ENCODE measurements around the gene TKT. TPM values are rescaled to one million over a fixed set of nuclear protein-coding genes. Genes with fewer than 3 reads are reported as not detected.

Gene TKT
- total and polyA plus RNA-seq, 9 donors, result 28.8 to 49.5 (median 37.9) TPM

- H3K9me3 ChIP-seq (replicated peaks; ENCODE audit: control insufficient read depth, low read depth, low read length), result no peaks in the 10 kb centered on the region
- DNase-seq, result no peak
- 71% methylated on average over 18 of the region's 18 CpGs for WGBS (ENCODE audit: insufficient coverage)
- H3K36me3 ChIP-seq (ENCODE audit: control insufficient read depth, insufficient read depth, low read length), result peaks cover 78% of the 10 kb centered on the region
- H3K4me3 ChIP-seq (ENCODE audit: low read length), result no peak overlapping the region
- H3K27ac ChIP-seq (ENCODE audit: low read length), result no peak overlapping the region
- no peaks in the 10 kb centered on the region for H3K27me3 ChIP-seq (ENCODE audit: control insufficient read depth, insufficient read depth, low read length)
- peaks cover 22% of the 10 kb centered on the region for H3K4me1 ChIP-seq (ENCODE audit: control insufficient read depth, insufficient read depth, low read length)
These were observed 23.0 kb downstream of the TKT start for GRCh38 chr3:53232641-53233377.

GRCh38 chr3:53231532-53232511 lies 24.0 kb downstream of the TKT start:
- 89% methylated on average over 8 of the region's 13 CpGs for WGBS (ENCODE audit: insufficient coverage)
- Histone ChIP-seq H3K4me3 (ENCODE audit: low read length) (no peak overlapping the region), H3K27me3 (ENCODE audit: control insufficient read depth, insufficient read depth, low read length) (no peaks in the 10 kb centered on the region), H3K4me1 (ENCODE audit: control insufficient read depth, insufficient read depth, low read length) (peaks cover 22% of the 10 kb centered on the region), H3K9me3 (replicated peaks; ENCODE audit: control insufficient read depth, low read depth, low read length) (no peaks in the 10 kb centered on the region), H3K27ac (ENCODE audit: low read length) (no peak overlapping the region), H3K36me3 (ENCODE audit: control insufficient read depth, insufficient read depth, low read length) (peaks cover 86% of the 10 kb centered on the region)
- no peak for DNase-seq

DNA sequence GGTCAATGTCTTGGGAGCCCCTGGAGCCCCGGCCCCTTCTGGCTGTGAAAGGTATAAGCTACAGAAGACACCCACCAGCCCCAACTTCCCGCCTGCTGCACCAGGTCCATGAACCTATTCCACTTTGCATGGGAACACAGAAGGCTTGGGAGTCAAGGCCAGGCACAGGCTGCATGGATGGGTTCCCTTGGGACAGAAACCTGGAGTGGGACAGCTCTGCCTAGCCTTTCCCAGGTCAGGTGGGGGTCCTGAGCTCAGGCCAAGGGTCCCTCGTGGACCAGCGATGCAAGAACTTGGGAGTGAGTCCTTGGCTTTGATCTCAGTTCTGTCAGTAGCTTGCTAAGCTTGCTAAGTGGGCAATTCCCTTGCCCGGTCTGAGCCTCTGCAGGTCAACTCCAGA lies 25.0 kb downstream of the TKT start:
- Histone ChIP-seq H3K27ac (ENCODE audit: low read length) (no peak overlapping the region), H3K27me3 (ENCODE audit: control insufficient read depth, insufficient read depth, low read length) (no peaks in the 10 kb centered on the region), H3K4me3 (ENCODE audit: low read length) (no peak overlapping the region), H3K4me1 (ENCODE audit: control insufficient read depth, insufficient read depth, low read length) (peaks cover 14% of the 10 kb centered on the region), H3K36me3 (ENCODE audit: control insufficient read depth, insufficient read depth, low read length) (peaks cover 86% of the 10 kb centered on the region), H3K9me3 (replicated peaks; ENCODE audit: control insufficient read depth, low read depth, low read length) (no peaks in the 10 kb centered on the region)
- WGBS (ENCODE audit: insufficient coverage), result 82% methylated on average over 5 of the region's 5 CpGs
- no peak for DNase-seq

DNA sequence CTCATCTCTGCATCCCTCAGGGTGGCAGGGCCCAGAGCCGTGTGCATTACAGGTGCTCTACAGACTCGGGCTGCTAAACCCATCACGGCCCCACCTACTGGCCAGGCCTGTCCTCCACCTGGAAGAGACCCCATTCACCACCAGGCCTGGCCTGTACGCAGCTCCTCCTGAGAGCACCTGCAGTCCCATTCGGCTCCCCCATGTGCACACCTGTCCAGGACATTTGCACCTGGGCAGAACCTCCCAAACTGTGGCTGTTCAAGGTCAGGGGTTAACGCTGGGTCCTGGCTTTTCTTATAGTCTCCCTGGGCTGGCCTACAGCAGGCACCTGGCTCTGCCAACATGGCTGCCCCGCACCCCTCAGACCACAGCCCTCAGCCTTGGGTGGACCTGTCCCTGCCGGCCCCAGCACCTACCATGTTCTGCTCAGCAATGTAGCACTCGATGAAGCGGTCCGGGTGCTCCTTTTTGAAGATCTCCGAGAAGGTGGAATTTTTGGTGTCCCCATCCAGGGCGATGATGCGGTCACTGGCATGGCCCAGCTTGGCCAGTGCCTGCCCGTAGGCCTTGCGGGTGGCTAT lies 25.7 kb downstream of the TKT start:
- H3K27ac ChIP-seq (ENCODE audit: low read length), result no peak overlapping the region
- WGBS (ENCODE audit: insufficient coverage), result 84% methylated on average over 13 of the region's 16 CpGs

GRCh38 chr3:53229606-53230005 lies 26.2 kb downstream of the TKT start:
- peaks cover 88% of the 10 kb centered on the region for H3K36me3 ChIP-seq (ENCODE audit: control insufficient read depth, insufficient read depth, low read length)
- no peak for DNase-seq
- no peak overlapping the region for H3K4me3 ChIP-seq (ENCODE audit: low read length)
- H3K27me3 ChIP-seq (ENCODE audit: control insufficient read depth, insufficient read depth, low read length), result no peaks in the 10 kb centered on the region
- no peak overlapping the region for H3K27ac ChIP-seq (ENCODE audit: low read length)
- 92% methylated on average over 2 of the region's 2 CpGs for WGBS (ENCODE audit: insufficient coverage)
- no peaks in the 10 kb centered on the region for H3K9me3 ChIP-seq (replicated peaks; ENCODE audit: control insufficient read depth, low read depth, low read length)
- peaks cover 10% of the 10 kb centered on the region for H3K4me1 ChIP-seq (ENCODE audit: control insufficient read depth, insufficient read depth, low read length)

More for the DNA sequence above, 25.7 kb downstream of the TKT start:
- Histone ChIP-seq H3K4me1 (ENCODE audit: control insufficient read depth, insufficient read depth, low read length) (peaks cover 10% of the 10 kb centered on the region), H3K4me3 (ENCODE audit: low read length) (no peak overlapping the region), H3K27me3 (ENCODE audit: control insufficient read depth, insufficient read depth, low read length) (no peaks in the 10 kb centered on the region), H3K36me3 (ENCODE audit: control insufficient read depth, insufficient read depth, low read length) (peaks cover 86% of the 10 kb centered on the region), H3K9me3 (replicated peaks; ENCODE audit: control insufficient read depth, low read depth, low read length) (no peaks in the 10 kb centered on the region)
- no peak for DNase-seq

DNA sequence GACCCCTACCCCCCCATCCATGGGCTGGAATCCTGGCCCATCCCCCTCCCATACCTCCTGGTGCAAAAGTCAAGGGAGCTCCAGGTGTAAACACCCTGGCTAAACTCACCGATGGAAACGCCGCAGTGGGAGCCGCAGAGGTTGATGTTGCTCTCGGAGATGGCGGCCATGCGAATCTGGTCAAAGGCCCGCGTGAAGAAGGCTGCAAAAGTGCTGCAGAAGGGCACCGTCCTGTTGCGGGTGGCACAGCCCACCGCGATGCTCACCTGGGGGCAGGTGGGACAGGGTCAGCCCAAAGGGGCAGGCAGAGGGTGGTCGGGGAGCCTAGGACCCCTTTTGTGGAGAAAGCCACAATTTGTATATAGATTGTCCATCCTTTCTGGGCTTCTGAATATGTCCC lies 26.7 kb downstream of the TKT start:
- Histone ChIP-seq H3K9me3 (replicated peaks; ENCODE audit: control insufficient read depth, low read depth, low read length) (no peaks in the 10 kb centered on the region), H3K4me3 (ENCODE audit: low read length) (no peak overlapping the region), H3K27me3 (ENCODE audit: control insufficient read depth, insufficient read depth, low read length) (no peaks in the 10 kb centered on the region), H3K27ac (ENCODE audit: low read length) (no peak overlapping the region), H3K36me3 (ENCODE audit: control insufficient read depth, insufficient read depth, low read length) (peaks cover 88% of the 10 kb centered on the region), H3K4me1 (ENCODE audit: control insufficient read depth, insufficient read depth, low read length) (peaks cover 10% of the 10 kb centered on the region)
- WGBS (ENCODE audit: insufficient coverage), result 96% methylated on average over 13 of the region's 14 CpGs
- no peak for DNase-seq

GRCh38 chr3:53227993-53228885 lies 27.6 kb downstream of the TKT start:
- Histone ChIP-seq H3K4me1 (ENCODE audit: control insufficient read depth, insufficient read depth, low read length) (peaks cover 17% of the 10 kb centered on the region), H3K36me3 (ENCODE audit: control insufficient read depth, insufficient read depth, low read length) (peaks cover 81% of the 10 kb centered on the region), H3K4me3 (ENCODE audit: low read length) (no peak overlapping the region), H3K9me3 (replicated peaks; ENCODE audit: control insufficient read depth, low read depth, low read length) (no peaks in the 10 kb centered on the region), H3K27me3 (ENCODE audit: control insufficient read depth, insufficient read depth, low read length) (no peaks in the 10 kb centered on the region), H3K27ac (ENCODE audit: low read length) (no peak overlapping the region)
- WGBS (ENCODE audit: insufficient coverage), result 95% methylated on average over 20 of the region's 24 CpGs
- no peak for DNase-seq

DNA sequence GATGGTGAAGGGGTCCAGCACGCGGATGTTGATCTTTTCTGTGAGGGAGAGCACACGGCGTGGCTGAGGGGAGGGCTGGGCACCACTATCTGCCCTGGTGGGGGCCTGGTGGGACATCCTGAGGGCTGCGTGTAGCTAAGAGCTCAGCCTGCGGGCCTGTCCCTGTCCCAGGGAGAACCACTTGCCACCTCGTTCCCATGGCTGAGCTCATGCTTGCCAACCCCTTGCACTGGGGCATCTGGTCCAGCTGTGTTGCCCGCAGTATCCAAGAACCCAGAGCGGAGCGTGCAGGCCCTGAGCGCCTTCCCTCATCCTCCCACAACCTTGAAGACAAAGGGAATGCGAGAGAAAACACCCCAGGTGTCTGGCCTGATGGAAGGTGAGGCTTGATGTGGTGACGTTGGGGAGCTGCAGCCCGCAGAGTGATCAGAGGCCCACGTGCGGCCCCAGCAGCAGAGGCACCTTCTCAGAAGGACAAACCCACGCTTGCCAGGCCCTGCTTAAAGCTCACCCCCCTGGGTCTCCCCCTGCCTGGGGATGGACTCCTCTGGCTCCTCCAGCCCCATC lies 28.9 kb downstream of the TKT start:
- Histone ChIP-seq H3K4me3 (ENCODE audit: low read length) (no peak overlapping the region), H3K4me1 (ENCODE audit: control insufficient read depth, insufficient read depth, low read length) (peaks cover 10% of the 10 kb centered on the region), H3K9me3 (replicated peaks; ENCODE audit: control insufficient read depth, low read depth, low read length) (no peaks in the 10 kb centered on the region), H3K27ac (ENCODE audit: low read length) (no peak overlapping the region), H3K27me3 (ENCODE audit: control insufficient read depth, insufficient read depth, low read length) (no peaks in the 10 kb centered on the region), H3K36me3 (ENCODE audit: control insufficient read depth, insufficient read depth, low read length) (peaks cover 74% of the 10 kb centered on the region)
- DNase-seq, result no peak
- WGBS (ENCODE audit: insufficient coverage), result 88% methylated on average over 10 of the region's 17 CpGs

DNA sequence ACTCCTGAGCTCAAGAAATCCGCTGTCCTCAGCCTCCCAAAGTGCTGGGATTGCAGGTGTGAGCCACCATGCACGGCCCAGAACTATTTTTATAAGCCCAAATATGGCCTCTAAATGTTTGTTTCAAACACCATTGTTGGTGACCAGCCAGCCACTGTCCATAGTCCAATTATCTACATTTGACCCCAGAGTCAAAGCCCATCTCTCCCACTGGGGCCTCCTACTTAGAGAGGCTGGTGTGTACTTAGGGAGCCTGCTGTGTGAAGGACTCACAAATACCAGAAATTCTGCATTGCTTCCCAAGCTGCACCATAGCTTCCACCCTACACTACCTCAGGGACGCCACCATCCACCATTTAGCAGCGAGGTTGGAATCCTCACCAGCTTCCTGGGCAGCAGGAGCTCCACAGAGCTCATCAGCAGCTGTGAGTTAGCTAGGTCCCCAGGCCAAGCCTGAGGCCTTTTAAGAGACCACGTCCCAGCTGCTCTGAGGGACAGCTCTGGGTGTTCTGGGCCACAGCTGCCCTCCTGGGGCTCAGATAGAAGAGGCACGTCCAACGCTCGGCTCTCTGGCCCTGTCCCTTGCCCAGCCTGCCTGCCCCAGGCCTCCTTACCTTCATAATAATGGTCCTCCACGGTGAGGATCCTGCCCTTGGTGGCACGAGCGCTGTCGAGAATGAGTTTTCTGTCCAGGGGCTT lies 29.5 kb downstream of the TKT start:
- Histone ChIP-seq H3K27ac (ENCODE audit: low read length) (no peak overlapping the region), H3K4me1 (ENCODE audit: control insufficient read depth, insufficient read depth, low read length) (peaks cover 10% of the 10 kb centered on the region), H3K9me3 (replicated peaks; ENCODE audit: control insufficient read depth, low read depth, low read length) (no peaks in the 10 kb centered on the region), H3K4me3 (ENCODE audit: low read length) (no peak overlapping the region), H3K36me3 (ENCODE audit: control insufficient read depth, insufficient read depth, low read length) (peaks cover 68% of the 10 kb centered on the region), H3K27me3 (ENCODE audit: control insufficient read depth, insufficient read depth, low read length) (no peaks in the 10 kb centered on the region)
- DNase-seq, result no peak
- WGBS (ENCODE audit: insufficient coverage), result 86% methylated on average over 10 of the region's 12 CpGs
